Keratinocyte (primary cell): ENCODE measurements around the gene ZNF236. TPM values are rescaled to one million over a fixed set of nuclear protein-coding genes. Genes with fewer than 3 reads are reported as not detected.

ENCODE experiments used
- DNase-seq: peaks from one replicate; pipeline ENCODE4 v3.0.0-alpha.2; 2011; ENCODE audit warnings: low read depth, missing footprints, low spot score
- FAIRE-seq: peaks from 2 replicates; lab custom pipeline; 2011; peaks lifted over from hg19 to GRCh38; lab: Jason Lieb, UNC
- H2AFZ ChIP-seq: 2 replicates; pipeline ENCODE4 v1.6.0; 2012; ENCODE audit warnings: low read length, control low read depth, inconsistent platforms; ENCODE audit not compliant: control insufficient read depth
- H3K27ac ChIP-seq: 2 replicates; pipeline ENCODE4 v1.5.1; 2011; ENCODE audit warnings: low read length; ENCODE audit not compliant: control insufficient read depth, insufficient read depth
- H3K27me3 ChIP-seq: 3 replicates; pipeline ENCODE4 v1.6.0; 2011; ENCODE audit warnings: low read length; ENCODE audit not compliant: control insufficient read depth, insufficient read depth; ENCODE audit errors: extremely low read depth
- H3K36me3 ChIP-seq, 2 experiments: 2 replicates in 1 of 2; 3 replicates in 1 of 2; pipeline ENCODE4 v1.5.1; 2011; ENCODE audit warnings: low read length in 2 of 2, mild to moderate bottlenecking in 1 of 2; ENCODE audit not compliant: control insufficient read depth in 2 of 2, insufficient read depth in 2 of 2; ENCODE audit errors: extremely low read depth in 1 of 2
- H3K4me1 ChIP-seq: 3 replicates; pipeline ENCODE4 v1.5.1; 2011; ENCODE audit warnings: low read length; ENCODE audit not compliant: control insufficient read depth, insufficient read depth; ENCODE audit errors: extremely low read depth
- H3K4me2 ChIP-seq: 3 replicates; pipeline ENCODE4 v1.6.0; 2011; ENCODE audit warnings: low read depth, low read length; ENCODE audit not compliant: control insufficient read depth, insufficient read depth; ENCODE audit errors: extremely low read depth
- H3K4me3 ChIP-seq, 3 experiments: fragments of 200-600 bp in 1 of 3; sonication (generic) in 1 of 3; 2 replicates in 2 of 3; 3 replicates in 1 of 3; pipeline ENCODE4 v1.5.1; 2011 to 2016; ENCODE audit warnings: low read length in 3 of 3, mild to moderate bottlenecking in 3 of 3, control low read depth in 2 of 3, inconsistent platforms in 1 of 3, low read depth in 1 of 3, mixed read lengths in 1 of 3, mixed run types in 1 of 3, moderate library complexity in 1 of 3; ENCODE audit not compliant: control insufficient read depth in 2 of 3, insufficient read depth in 2 of 3; ENCODE audit errors: extremely low read depth in 1 of 3
- H3K79me2 ChIP-seq: 2 replicates; pipeline ENCODE4 v1.6.0; 2012; ENCODE audit warnings: low read length; ENCODE audit not compliant: control insufficient read depth, insufficient read depth
- H3K9ac ChIP-seq: 3 replicates; pipeline ENCODE4 v1.6.0; 2011; ENCODE audit warnings: low read length; ENCODE audit not compliant: control insufficient read depth, insufficient read depth; ENCODE audit errors: extremely low read depth
- H3K9me1 ChIP-seq: 3 replicates; pipeline ENCODE4 v1.6.0; 2011; ENCODE audit warnings: low read length; ENCODE audit not compliant: control insufficient read depth, insufficient read depth; ENCODE audit errors: extremely low read depth
- H3K9me3 ChIP-seq: 2 replicates; pipeline ENCODE4 v1.5.1; 2012; ENCODE audit warnings: low read depth, low read length; ENCODE audit not compliant: control insufficient read depth
- H4K20me1 ChIP-seq: 3 replicates; pipeline ENCODE4 v1.6.0; 2011; ENCODE audit warnings: low read length; ENCODE audit not compliant: control insufficient read depth, insufficient read depth; ENCODE audit errors: extremely low read depth
- EZH2 ChIP-seq: IDR thresholded peaks from one replicate; pipeline ENCODE4 v1.6.1; 2012; ENCODE audit warnings: inconsistent platforms, mild to moderate bottlenecking, low read length, moderate library complexity
- dilution Hi-C: fragments of 300-500 bp; cut with MboI; formaldehyde crosslinking; loops from one replicate; pipeline ENCODE4 v1.7.0; 2020; ENCODE audit warnings: low sequenced_read_pairs; ENCODE audit not compliant: extremely low pct_ligation_motif_present
- polyA plus RNA-seq, 5 experiments: library from polyadenylated mRNA; depleted of rRNA in 3 of 5; stranded (reverse) in 3 of 5; stranded (forward) in 1 of 5; unstranded in 1 of 5; fragments of >200 nt; gene quantifications; 1 replicate in 1 of 5; 2 replicates in 3 of 5; 3 replicates in 1 of 5; pipeline versions ENCODE4 v1.2.1 to v1.2.3, GENCODE V29; 2011 to 2012; ENCODE audit warnings: missing spikeins in 2 of 5, low read depth in 1 of 5, low replicate concordance in 1 of 5
- TF ChIP-seq, protein P1 (sequence below), 3 experiments: IDR thresholded peaks in 1 of 3; conservative IDR thresholded peaks in 1 of 3; optimal IDR thresholded peaks in 1 of 3; 2 replicates in 2 of 3; 3 replicates in 1 of 3; pipeline versions ENCODE3 to v1.5.1; 2011; ENCODE audit warnings: low read length in 3 of 3, mild to moderate bottlenecking in 3 of 3, moderate library complexity in 2 of 3, control low read depth in 1 of 3, inconsistent platforms in 1 of 3; ENCODE audit not compliant: insufficient read depth in 2 of 3; ENCODE audit errors: extremely low read depth in 1 of 3

The ZNF236 gene
- polyA plus RNA-seq, 1 donor (not counting 4 experiments of a cell fraction or from before 2014, with no cell fraction given) = 4.5 TPM

DNA sequence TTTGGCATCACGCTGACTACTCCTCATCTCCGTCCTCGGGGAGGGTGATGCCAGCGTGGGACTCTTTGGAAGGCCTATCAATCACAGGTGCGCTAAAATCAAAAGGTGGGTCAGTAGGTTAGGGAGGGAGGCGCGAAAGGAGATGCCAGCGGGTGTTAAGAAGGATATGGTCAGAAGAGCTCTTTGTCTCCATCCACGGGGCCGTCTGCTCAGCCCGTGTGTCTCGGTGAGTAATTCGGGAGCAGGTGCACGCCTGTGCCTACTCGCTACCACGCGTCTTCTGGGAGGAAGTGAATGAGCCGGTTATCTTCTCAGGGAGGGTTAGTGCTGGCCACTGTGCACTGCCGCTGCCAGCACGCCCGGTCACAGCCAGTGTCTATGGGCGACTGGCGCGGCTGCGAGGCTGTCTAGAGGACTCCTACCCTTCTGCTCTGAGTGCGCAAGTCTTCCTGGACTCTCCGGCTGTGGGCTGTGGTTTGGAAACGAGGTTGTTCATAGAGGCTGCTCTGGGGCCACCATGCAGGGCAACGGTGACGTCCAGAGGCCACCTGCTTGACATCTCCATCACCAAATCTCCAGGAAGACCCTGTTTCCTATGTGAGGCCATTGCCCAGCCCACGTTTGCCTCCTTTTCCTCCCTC is 156.9 kb downstream of the ZNF236 start:
- H3K9me3 ChIP-seq = no peaks in the 10 kb centered on the region
- no peak overlapping the region for H3K4me2 ChIP-seq
- H4K20me1 ChIP-seq = no peaks in the 10 kb centered on the region
- no peaks in the 10 kb centered on the region for H3K79me2 ChIP-seq
- no peak for TF ChIP-seq EZH2
- TF ChIP-seq, protein P1, sequence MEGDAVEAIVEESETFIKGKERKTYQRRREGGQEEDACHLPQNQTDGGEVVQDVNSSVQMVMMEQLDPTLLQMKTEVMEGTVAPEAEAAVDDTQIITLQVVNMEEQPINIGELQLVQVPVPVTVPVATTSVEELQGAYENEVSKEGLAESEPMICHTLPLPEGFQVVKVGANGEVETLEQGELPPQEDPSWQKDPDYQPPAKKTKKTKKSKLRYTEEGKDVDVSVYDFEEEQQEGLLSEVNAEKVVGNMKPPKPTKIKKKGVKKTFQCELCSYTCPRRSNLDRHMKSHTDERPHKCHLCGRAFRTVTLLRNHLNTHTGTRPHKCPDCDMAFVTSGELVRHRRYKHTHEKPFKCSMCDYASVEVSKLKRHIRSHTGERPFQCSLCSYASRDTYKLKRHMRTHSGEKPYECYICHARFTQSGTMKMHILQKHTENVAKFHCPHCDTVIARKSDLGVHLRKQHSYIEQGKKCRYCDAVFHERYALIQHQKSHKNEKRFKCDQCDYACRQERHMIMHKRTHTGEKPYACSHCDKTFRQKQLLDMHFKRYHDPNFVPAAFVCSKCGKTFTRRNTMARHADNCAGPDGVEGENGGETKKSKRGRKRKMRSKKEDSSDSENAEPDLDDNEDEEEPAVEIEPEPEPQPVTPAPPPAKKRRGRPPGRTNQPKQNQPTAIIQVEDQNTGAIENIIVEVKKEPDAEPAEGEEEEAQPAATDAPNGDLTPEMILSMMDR (optimal IDR thresholded peaks at IDR 0.05 in 1 of 3, IDR thresholded peaks at IDR 0.05 in 1 of 3, conservative IDR thresholded peaks at IDR 0.05 in 1 of 3; ENCODE audit: extremely low read depth in 1 of 3, insufficient read depth in 2 of 3, low read length in 3 of 3) = no peak
- H3K27me3 ChIP-seq = no peaks in the 10 kb centered on the region
- H3K27ac ChIP-seq = no peak overlapping the region
- H3K9me1 ChIP-seq = no peaks in the 10 kb centered on the region
- FAIRE-seq (no peak), DNase-seq (no peak)
- H3K36me3 ChIP-seq = no peaks in the 10 kb centered on the region
- no peak overlapping the region for H3K4me3 ChIP-seq
- peaks cover 3% of the 10 kb centered on the region for H3K4me1 ChIP-seq
- dilution Hi-C loops = no loop called here
- H3K9ac ChIP-seq = no peak overlapping the region
- H2AFZ ChIP-seq = no peak overlapping the region

DNA sequence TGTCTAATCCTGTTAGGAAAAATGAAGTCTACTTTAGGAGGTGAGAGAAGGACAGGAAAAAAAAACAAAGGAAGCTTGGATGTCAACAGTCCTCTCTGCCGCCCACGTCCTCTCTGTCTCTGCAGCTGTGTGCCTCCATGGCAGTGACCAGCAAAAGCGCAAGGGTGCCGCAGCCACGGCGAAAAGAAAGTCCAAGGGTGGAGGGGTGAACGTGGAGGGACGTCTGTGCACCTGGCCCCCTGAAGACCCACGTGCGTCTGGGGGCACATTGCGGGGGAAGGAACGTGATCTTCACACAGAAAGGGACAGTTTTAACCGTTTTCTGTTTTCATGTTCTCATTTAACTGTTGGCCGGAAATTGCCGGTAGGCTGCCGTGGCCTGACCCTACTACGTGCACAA is 157.5 kb downstream of the ZNF236 start:
- H3K9ac ChIP-seq = no peak overlapping the region
- dilution Hi-C loops = no loop called here
- DNase-seq (no peak), FAIRE-seq (no peak)
- no peaks in the 10 kb centered on the region for H3K9me3 ChIP-seq
- no peaks in the 10 kb centered on the region for H3K36me3 ChIP-seq
- no peak overlapping the region for H3K4me3 ChIP-seq
- H3K27ac ChIP-seq = no peak overlapping the region
- no peaks in the 10 kb centered on the region for H3K79me2 ChIP-seq
- peaks cover 3% of the 10 kb centered on the region for H3K4me1 ChIP-seq
- TF ChIP-seq, protein P1 (optimal IDR thresholded peaks at IDR 0.05 in 1 of 3, IDR thresholded peaks at IDR 0.05 in 1 of 3, conservative IDR thresholded peaks at IDR 0.05 in 1 of 3; ENCODE audit: extremely low read depth in 1 of 3, insufficient read depth in 2 of 3, low read length in 3 of 3) = no peak
- no peak for TF ChIP-seq EZH2
- H2AFZ ChIP-seq = no peak overlapping the region
- H3K4me2 ChIP-seq = no peak overlapping the region
- no peaks in the 10 kb centered on the region for H3K27me3 ChIP-seq
- no peaks in the 10 kb centered on the region for H3K9me1 ChIP-seq
- no peaks in the 10 kb centered on the region for H4K20me1 ChIP-seq
